Psoas muscle (tissue), 8 donors: ENCODE measurements around the gene THBS2. TPM values are rescaled to one million over a fixed set of nuclear protein-coding genes. Genes with fewer than 3 reads are reported as not detected.

Source experiments
- ATAC-seq, 4 donors: fragments of 200-7000 bp; cut with Tn5 transposase; one replicate each; pipeline ENCODE4 v1.9.1; 2020; ENCODE audit warnings: moderate library complexity in 3 of 4, mild to moderate bottlenecking in 2 of 4
- DNase-seq, 2 donors: peaks; one replicate each; pipeline ENCODE4 v3.0.0-alpha.2; 2020
- H3K27ac ChIP-seq: fragments of 200-600 bp; one replicate; pipeline ENCODE4 v1.8.0; 2022
- H3K27me3 ChIP-seq, 3 donors: fragments of 200-600 bp in 1 of 3; one replicate each; pipeline versions ENCODE4 v1.6.1 to v1.8.0; 2013 to 2022; ENCODE audit warnings: low read length in 2 of 3, mild to moderate bottlenecking in 2 of 3, moderate library complexity in 1 of 3; ENCODE audit not compliant: insufficient read depth in 3 of 3
- H3K36me3 ChIP-seq, 2 donors: fragments of 200-600 bp in 1 of 2; one replicate each; pipeline versions ENCODE4 v1.6.1 to v1.8.0; 2013 to 2022; ENCODE audit warnings: low read depth in 1 of 2, mild to moderate bottlenecking in 1 of 2, moderate library complexity in 1 of 2; ENCODE audit not compliant: insufficient read depth in 1 of 2
- H3K4me1 ChIP-seq: fragments of 200-600 bp; one replicate; pipeline ENCODE4 v1.8.0; 2022
- H3K4me3 ChIP-seq: fragments of 200-600 bp; one replicate; pipeline ENCODE4 v1.8.0; 2022; ENCODE audit warnings: mild to moderate bottlenecking
- H3K9me3 ChIP-seq: fragments of 200-600 bp; one replicate; pipeline ENCODE4 v1.8.0; 2022
- CTCF ChIP-seq: fragments of 200-600 bp; IDR thresholded peaks from one replicate; pipeline ENCODE4 v1.8.0; 2022; ENCODE audit warnings: antibody characterized with exemption
- WGBS, 3 donors: extraction: QIAGEN DNeasy Blood & Tissue Kit; methylation state at CpG; one replicate each; pipeline versions ENCODE4 v1.1.6 to v1.1.7; 2013; 5-methylcytosine and 5-hydroxymethylcytosine counted together
- intact Hi-C, 2 donors: fragments of 100-400 bp; cut with DNase I; formaldehyde crosslinking; loops; one replicate each; pipeline versions ENCODE4 v1.11.0 to v1.14.2; 2022
- polyA plus RNA-seq, 3 donors: library from polyadenylated mRNA; stranded (reverse); fragments of 200-250 nt; gene quantifications; one replicate each; pipeline ENCODE4 v1.2.3, GENCODE V29; 2013
- total RNA-seq, 4 donors: library from RNA; stranded (reverse); fragmentation: NEBNext Ultra II Directional in 2 of 4; extraction: Animal tissue kit (Norgen Biotek cat#: 25700) in 2 of 4; gene quantifications; one replicate each; pipeline versions ENCODE4 v1.2.1 to v1.2.4, GENCODE V29; 2021 to 2023
- donor health status: healthy with polysubstance abuse.
- donor health status: DM: no; HTN: no; CAD: no; lungs with moderate emphysema.
- donor health status: Bipolar disorder and iron deficiency.
- donor health status: healthy.
- donor health status: DM: yes; HTN: yes; CAD: no.
- donor health status: DM: no; HTN: no; CAD: no.
- donor health status: DM: no; HTN: no; CAD: no.
- donor health status: DM: yes; HTN: yes; CAD: no.

THBS2 gene
- total and polyA plus RNA-seq, 7 donors, result 0.49 to 9.4 (median 1.6) TPM

- intact Hi-C loops, result no loop called here
- ATAC-seq (no peak), DNase-seq (no peak)
- Histone ChIP-seq H3K27me3 (peaks cover 0 to 39% (median 8%) of the 10 kb centered on the region in 3 donors), H3K4me3 (no peak overlapping the region), H3K27ac (no peak overlapping the region), H3K4me1 (peaks cover 3% of the 10 kb centered on the region), H3K9me3 (peaks cover 4% of the 10 kb centered on the region), H3K36me3 (no peaks in the 10 kb centered on the region)
- WGBS, 3 donors, result 91 to 93% (median 91%) methylated on average over 8 of the region's 8 CpGs
- TF ChIP-seq CTCF, result no peak
These were observed 2.9 kb upstream of the THBS2 start for GRCh38 chr6:169256518-169256917.

DNA sequence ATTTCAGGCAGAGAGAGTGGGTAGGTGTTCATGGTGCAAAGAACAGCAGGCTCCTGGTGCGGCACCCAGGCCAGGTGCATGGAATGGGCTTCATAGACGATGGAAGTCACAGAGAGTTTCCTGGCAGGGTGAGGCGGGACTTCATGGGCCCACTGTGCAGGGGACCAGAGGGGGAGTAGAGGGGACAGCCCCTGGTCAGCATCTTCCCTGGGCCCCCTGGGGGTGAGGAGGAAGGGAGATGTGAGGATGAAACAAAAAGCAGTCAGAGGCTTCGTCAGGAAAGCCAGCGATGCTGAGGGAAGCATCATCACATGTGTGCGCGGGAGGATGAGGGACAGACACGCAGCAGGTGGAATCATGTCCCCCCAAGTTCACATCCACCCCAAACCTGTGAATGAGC is 2.4 kb upstream of the THBS2 start:
- Histone ChIP-seq H3K4me3 (no peak overlapping the region), H3K27ac (no peak overlapping the region), H3K4me1 (peaks cover 3% of the 10 kb centered on the region), H3K27me3 (peaks cover 0 to 41% (median 8%) of the 10 kb centered on the region in 3 donors), H3K36me3 (no peaks in the 10 kb centered on the region), H3K9me3 (peaks cover 4% of the 10 kb centered on the region)
- intact Hi-C loops, result no loop called here
- DNase-seq, result no peak
- TF ChIP-seq CTCF, result no peak
- WGBS, 3 donors, result 90 to 95% (median 93%) methylated on average over 8 of the region's 8 CpGs
- ATAC-seq, result no peak

DNA sequence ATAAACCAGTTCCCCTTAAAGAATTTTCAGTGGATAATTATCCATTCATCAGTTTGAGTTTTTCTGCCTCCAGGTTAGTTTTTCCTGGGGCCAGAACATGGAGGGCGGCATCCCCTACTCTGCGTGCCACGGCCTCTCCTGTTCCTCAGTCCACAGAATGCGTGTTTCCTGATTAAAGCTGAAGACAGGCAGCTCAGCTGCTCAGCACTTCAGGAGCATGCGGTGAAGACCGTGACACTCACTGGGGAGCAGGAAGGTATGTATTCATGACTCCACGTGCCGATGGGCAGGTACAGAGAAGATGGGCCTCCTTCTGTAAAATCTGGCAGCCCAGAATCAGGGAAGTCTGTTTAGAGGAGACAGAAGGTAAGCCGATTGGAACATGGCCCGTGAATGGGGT is 2.0 kb upstream of the THBS2 start:
- peaks cover 3% of the 10 kb centered on the region for H3K4me1 ChIP-seq
- no peak overlapping the region for H3K27ac ChIP-seq
- H3K4me3 ChIP-seq, result no peak overlapping the region
- DNase-seq (no peak), ATAC-seq (no peak)
- no peaks in the 10 kb centered on the region for H3K36me3 ChIP-seq
- no peak for TF ChIP-seq CTCF
- intact Hi-C loops, result no loop called here
- peaks cover 4% of the 10 kb centered on the region for H3K9me3 ChIP-seq
- WGBS, 3 donors, result 81 to 89% (median 88%) methylated on average over 10 of the region's 10 CpGs
- H3K27me3 ChIP-seq, result peaks cover 0 to 45% (median 8%) of the 10 kb centered on the region in 3 donors

DNA sequence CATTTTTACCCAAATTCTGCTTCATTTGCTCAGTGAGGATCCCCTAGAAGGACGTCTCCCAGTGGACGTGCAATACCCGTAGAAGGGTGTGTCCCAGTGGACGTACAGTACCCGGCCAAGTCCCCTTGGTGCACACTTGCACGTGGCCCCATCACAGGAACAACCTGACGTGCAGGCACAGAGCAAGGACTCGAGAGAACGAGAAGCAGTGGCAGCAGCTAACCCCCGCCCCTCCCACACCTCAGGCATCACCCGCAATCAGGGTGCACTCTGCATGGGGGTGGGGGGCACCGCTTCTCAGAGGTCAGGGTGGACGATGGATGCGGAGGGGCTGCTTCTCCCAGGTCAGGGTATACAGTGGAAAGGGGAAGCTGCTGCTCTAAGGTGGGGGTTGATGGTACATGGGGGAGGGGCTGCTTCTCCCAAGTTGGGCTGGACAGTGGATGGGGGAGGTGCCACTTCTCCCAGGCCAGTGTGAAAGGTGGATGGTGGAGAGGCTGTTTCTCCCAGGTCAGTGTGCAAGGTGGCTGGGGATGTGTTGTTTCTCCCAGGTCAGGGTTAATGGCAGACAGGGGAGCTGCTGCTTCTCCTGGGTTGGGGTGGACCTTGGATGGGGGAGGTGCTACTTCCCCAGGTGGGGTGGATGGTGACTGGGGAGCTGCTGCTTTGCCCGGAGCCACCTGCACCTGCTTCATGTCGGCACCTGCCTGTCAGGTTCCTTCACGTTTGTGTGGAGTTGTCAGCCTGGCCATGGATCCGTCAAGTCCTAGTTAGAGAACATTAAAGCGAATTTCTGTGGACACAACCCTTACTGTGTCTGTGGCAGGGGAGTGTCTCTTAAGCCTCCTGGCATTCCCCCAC is 1.0 kb upstream of the THBS2 start:
- 52 to 55% (median 55%) methylated on average over 19 of the region's 19 CpGs for WGBS, 3 donors
- H3K27me3 ChIP-seq, result peaks cover 0 to 46% (median 8%) of the 10 kb centered on the region in 3 donors
- peaks cover 3% of the 10 kb centered on the region for H3K4me1 ChIP-seq
- no peak overlapping the region for H3K27ac ChIP-seq
- H3K4me3 ChIP-seq, result no peak overlapping the region
- H3K36me3 ChIP-seq, result no peaks in the 10 kb centered on the region
- ATAC-seq (peak in 1 of 4 donors; percentile 20), DNase-seq (no peak)
- H3K9me3 ChIP-seq, result peaks cover 4% of the 10 kb centered on the region
- TF ChIP-seq CTCF, result no peak
- intact Hi-C loops, result no loop called here
